G401.6 (cell line): ENCODE measurements around the gene TMEM53.

Experiments
- FAIRE-seq: peaks from 2 replicates; lab custom pipeline; 2012; peaks lifted over from hg19 to GRCh38; lab: Jason Lieb, UNC

The TMEM53 gene

DNA sequence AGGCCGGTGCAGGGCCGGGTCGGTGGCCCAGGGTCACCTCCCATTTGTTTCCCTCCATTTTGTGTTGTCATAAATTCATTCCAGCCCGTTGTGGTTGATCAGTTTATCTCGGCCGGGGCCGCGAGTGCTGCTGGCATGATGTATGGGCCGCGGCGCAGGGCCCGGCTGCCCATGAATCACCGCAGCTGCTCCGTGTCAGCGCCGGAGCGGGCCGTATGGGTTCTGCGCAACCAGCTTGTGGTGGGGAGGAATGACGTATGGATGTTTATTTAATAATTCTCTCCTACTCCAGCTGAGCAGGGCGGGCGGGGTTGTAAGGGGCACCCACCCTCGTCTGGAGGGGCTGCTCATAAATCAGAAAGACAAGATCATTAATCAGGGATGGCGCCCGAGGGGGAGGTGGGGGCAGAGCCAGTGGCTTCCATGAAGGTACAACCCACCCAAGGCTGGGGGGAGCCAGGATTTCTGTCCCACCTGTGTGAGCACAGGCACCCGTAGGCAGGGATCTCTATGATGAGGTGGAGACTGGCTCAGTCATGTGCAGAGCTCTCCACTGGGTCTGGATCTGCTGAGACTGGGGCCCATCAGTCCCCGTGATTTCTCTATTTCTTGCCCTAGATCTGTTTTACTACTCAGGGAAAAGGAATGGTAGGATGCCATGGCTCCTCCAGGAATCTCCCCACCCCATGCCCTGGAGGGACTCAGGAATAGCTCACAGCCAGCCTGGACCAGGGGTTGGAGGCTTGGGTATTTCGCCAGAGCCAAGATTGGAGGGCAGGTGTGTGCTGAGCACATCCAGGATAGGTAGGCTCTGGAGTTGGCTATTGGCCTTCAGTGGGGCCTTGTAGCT, 27.8 kb downstream of the TMEM53 start:
- FAIRE-seq, result no peak

DNA sequence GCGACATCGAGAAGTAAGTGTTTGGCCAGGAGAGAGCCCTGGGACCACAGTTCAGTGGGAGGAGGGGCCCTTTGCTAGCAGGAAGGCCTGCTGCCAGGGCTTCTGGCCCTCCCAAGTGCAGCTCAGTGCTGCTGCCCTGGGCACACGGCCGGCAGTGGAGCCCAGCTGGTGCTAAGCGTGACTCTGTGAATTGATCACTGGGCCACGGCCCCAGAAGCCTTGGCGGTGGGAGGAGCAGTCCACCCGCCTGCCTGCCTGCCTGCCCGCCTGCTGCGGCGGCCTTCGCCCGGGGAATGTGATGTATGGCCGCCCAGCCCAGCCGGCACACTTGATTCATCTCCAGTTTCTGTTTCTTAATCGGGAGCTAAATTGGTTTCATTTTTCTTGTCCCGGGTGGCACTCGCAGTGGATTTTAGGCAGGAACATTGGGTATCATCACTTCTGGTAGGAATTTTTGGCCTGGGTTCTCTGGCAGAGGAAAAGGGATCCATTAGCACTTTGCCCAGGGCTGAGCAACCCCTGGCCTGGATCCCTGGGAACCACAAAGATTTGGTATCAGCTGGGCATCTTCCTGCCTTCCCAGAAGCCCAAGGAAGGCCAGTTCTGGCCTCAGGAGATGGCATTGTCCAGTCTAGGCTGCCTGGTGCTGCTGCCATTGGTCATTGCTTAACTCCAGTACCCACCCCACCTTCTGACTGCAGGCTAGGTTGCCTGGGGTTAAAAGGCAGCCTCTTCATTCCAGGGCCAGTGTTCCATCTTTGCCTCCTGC, 28.6 kb downstream of the TMEM53 start:
- FAIRE-seq, result no peak

DNA sequence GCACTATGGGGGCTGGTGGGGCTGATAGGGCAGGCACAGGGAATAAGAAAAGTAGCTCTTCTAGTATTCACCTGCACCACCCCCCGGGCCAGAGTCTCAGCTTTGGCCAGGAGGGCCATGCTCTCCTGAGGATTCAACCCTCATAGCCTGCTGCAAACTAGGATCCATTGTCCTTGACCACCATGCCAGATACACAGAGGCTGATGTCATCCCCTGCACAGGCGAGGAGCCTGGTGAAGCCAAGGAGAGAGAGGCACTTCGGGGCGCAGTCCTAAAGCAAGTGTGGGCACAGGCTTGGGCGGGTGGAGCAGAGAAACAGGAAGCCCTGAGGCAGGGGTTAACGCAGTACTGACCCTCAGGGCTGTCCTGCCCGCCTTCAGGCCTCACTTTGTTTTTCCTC, 29.5 kb downstream of the TMEM53 start:
- no peak for FAIRE-seq

DNA sequence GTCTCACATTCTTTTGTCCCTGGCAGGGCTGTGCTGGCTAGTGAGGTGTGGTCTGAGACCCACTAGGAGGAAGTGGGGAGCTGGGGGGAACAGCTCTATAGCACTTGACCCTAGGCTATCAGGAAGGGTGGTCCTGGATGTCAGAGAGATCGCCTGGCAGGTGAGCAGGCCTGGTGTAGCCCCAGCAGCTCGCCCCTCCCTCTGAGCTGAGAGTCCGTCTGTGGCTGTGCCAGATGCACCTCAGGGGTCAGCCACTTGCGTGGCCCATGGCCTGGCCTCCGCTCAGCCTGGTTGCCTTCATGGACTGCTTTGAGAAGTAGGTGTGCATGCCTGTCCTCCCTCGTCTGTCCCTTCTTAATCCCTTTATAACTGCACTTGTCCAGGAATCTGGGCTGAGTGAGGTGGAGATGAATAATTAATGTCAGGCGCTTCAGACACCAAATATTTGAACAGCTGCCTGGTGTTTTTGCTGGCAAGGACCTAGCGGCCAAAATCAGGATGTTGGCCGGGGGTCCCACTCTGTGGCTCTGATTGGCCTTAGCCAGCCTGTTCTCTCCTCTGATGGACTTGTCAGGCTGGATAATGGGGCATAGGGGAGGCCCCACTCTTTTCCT, 30.5 kb downstream of the TMEM53 start:
- FAIRE-seq, result no peak

DNA sequence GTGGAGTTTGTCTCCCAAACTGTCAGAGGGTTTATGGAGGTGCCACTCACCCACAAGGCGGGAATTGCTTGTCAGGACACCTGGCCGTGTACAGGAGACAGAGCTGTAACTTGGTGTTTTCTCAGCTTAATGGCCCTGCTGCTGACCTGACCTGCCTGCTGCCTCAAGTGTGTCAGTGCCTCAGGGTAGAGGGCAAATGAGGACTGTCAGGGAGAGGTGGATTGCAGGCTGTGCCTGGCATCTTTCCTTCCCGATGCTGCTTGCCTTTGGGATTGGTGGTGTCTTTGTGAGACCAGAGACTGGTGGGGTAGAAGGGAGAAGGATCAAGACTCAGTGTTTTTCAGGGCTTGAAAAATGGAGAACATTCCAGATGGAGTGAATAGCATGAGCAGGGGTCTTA, 31.4 kb downstream of the TMEM53 start:
- no peak for FAIRE-seq

DNA sequence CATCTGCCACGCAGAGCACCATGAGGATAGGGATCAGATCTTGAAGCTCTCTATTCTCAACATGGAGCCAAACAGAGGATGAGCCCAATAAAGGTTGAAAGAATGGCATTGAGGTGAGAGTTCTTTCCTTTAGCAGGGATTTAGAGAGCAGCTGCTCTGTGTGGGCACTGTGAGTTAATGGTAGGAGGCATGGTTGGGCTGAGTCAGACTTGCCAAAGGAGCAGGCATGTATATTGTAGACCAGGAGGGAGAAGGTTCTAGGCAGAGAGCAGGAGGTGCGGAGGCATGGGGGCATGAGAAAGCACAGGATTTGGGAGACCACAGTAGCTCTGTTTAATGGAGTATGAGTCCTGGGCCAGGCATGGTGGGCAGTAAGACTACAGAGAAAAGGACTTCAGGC, 32.0 kb downstream of the TMEM53 start:
- FAIRE-seq, result no peak

DNA sequence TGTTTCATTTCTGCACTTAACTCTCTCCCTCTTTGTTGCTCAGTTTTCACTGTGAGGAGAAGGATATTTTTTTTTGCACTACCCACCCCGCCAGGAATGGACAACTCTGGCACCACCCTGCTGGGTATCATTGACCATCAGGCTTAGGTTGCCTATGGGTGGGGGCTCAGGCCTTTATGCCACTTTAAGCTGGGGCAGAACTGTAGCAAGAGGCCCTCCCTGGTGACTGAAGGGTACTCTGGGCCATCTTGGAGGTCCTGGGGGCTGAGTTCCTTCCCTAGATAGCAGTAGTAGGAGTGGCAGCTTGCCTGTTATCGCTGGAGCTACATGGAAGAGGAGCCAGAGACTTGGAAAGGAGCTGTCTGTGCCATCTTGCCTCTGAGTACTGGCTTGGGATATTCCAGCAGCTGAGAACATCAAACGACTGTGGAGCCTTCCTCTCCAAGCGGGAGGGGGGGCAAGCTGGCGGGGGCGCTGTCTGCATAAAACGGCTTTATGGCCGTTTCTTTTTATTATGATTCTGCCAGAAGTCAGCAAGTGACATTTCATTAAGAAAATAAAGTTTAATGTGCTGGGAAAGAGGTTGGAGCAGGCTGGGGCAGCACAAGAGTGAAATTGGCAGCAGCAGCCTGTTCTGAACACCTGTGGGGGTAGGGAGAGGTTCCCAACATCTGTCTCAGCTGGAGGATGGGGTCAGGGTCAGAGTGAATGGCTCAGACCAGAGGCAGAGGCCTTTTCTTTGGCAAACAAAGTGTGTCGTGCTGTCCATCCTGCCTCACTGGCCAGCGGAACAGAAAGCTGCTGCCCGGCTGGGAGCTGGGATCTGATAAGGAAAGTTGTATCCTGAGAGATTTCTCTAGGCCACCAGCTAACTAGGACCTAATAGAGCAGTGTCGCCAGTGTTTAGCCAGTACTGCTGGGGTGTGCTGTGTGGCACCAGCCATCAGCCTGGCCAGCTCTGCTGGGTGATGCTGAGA, 32.9 kb downstream of the TMEM53 start:
- no peak for FAIRE-seq

DNA sequence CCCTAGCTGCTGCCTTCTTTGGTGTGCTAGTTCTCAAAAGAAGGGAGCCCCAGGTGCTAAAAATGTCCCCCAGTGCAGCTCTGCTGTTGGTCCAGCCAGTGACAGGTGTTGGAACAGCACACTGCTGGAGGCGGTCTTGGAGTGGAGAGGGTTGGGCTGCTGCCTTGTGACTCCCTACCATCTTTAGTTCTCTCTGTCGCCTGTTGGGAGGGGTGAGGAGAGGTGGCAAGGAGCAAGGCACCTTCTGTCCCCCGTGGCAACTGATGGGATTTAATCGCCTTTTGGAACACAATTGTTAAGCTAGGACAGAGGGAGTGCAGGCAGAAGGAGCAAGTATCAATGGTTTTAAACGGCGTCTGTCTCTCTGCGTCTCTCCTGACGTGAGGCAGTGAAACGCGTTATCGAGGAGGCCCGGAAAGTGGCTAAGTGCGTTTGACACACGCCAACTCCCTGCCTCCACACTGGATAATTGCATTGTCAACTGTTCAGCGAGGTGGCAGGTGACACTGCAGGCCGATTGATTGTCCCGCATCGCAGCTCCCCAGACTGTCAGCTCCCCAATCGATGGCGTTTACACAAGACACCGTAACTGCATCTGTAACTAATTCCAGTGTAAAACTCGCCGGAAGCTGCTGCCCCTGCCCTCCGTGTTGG, 34.0 kb downstream of the TMEM53 start:
- no peak for FAIRE-seq

DNA sequence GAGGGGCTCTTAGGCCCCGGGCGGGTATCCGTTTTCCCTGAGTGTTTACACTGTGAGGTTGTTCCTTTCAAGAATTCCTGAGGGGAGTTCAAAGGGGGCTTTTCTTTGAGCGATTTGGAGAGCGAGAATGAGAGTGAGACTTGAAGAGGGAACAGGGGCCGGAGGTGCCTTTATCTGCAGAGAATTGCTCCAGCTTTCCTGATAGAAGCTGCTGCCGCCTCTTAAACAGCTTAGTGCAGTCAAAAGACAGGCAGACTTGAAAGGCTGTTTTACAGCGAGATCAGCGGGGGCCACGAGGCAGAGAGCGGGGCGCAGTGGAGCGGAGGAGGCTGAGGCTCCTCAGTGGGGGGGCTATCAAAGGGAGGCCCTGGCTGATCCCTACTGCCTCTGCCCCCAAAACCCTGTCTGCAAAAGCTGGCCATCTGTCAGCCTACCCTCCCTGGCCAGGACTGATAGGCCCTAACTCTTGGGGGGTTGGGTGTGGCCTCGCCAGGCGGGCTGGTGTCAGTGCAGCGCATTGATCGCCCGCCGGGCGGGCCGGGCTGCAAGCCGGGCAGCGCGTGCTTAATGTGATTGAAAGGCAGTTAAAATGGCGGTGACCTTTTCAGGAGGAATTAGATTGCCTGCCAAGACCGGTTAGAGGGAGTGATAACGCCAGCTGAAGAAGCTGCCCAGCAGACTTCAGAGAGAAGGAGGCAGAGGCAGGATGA, 36.4 kb downstream of the TMEM53 start:
- FAIRE-seq, result no peak

DNA sequence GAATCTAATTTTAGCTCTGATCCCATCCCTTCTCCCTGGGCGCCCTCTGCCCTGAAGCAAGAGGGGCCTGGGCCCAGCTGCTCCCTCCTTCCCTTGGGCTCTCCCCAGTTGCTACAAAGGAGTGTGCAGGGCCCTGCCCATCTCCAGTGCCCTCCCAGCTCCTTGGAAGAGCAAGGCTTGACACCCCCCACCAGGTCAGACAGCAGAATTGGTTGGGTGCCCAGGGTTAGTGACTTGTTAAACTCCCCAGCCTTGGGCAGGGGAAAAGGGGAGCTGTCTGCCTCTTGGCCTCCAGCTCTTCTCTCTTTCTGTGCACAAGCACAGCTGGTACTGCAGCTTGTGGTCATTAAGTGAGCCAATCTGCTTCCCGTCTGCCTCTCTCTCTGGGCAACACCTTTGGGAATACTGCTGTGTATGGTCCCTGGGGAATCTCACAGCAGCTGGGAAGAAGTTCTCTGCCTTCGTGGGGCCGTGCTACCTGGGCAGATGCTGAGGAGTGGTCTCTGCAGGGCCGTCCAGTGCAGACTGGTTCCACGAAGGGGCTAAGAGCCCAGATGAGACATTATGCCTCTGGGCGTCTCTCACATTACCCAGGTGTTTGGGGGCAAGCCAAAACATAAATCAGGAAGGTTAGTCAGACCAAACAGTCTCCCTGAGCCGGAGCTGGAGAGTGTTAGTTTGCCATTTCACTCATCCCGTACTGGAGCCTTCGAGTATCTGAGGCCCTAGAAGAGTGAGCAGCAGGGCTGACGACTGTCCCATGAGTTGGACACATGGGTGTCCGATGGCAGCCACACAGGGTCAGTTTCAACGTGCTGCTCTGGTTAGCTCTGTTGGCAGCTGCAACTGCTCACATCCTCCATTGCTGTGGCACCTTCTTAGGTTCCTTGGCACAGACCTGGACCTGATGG, 37.3 kb downstream of the TMEM53 start:
- no peak for FAIRE-seq

DNA sequence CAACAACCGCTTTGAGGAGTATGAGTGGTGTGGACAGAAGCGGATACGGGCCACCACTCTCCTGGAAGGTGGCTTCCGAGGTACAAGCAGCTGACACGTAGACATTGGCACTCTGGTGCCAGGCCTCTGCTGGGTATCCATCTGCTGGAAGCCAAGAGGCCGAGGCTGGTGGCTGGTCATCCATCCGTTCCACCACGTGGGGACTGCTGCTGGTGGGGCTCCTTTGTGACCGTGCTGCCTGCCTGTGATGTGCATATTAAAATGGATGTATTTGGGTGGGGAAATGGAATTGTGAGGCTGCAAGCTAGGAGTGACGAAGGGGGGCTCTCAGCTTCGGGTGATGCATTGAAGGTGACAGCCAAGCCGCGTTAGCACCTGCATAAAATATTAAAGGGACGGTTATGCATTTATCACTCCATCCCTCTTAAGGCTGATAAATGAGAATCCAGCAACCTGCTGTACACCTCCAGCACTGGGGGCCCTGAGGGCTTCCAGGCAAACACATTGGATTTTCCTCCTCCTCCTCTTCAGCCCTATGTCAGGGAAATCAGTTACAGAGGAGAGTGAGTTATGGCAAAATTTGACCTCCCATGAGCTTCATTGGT, 38.1 kb downstream of the TMEM53 start:
- no peak for FAIRE-seq

DNA sequence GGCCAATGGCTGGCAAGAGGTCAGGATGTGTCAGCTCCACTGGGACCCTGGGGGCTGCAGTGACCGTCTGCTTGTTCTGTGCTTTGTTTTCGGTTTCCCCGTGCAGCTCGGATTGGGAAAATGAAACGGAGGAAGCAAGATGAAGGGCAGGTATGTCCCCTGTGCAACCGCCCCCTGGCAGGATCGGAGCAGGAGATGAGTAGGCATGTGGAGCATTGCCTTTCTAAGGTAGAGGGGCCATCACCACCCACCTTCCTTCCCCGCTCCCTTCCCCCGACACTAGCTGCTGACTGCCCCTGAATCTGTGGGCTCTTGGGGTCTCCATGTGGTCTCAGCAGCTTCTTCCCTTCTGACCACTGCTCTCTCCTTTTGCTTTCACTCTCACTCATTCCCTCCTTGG, 38.8 kb downstream of the TMEM53 start:
- no peak for FAIRE-seq

DNA sequence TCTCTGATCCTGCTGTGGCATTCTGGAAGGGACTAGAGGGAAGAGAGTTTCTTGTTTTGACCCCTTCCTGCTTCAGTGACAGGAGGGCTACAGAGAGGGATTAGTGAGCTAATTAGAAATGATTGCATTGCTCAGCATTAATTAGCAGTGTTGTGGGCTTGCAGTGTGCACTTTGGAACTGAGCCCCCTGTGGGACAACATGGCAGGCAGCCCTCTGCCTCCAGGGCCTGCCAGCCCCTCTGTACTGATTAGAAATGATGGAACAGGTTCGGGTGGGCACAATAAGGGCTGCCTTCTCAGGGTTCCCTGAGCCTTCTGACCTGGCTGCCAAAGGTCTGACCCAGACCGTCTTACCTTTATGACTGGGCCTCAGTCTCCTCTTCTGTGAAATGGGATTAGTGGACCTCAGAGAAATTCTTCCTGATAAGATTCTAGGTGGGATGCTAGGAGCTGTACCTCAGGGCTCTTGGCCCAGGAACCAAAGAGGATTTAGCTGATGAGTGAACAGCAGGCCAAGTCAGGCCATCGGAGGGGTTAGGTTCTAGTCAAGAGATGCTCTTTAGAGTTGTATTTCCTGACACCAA, 39.6 kb downstream of the TMEM53 start:
- FAIRE-seq, result no peak

DNA sequence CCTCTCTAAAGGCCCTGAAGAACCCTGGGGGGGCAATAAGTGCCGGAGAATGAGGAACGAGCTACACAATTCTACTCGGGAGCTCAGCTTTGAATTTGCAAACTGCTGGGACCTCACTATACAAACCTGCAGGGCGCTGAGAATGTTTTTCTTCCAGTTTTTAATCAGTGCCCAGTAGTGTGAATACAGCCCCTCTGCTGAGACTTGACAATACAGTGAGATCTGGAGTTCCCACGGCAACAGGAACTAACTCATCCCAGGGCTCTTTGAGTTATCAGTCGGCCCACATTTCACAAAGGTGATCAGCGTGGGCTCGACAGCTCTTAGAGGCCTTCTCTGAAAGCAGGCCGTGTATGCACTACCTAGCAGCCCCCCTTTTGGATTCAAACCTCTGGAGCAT, 41.7 kb downstream of the TMEM53 start:
- no peak for FAIRE-seq

DNA sequence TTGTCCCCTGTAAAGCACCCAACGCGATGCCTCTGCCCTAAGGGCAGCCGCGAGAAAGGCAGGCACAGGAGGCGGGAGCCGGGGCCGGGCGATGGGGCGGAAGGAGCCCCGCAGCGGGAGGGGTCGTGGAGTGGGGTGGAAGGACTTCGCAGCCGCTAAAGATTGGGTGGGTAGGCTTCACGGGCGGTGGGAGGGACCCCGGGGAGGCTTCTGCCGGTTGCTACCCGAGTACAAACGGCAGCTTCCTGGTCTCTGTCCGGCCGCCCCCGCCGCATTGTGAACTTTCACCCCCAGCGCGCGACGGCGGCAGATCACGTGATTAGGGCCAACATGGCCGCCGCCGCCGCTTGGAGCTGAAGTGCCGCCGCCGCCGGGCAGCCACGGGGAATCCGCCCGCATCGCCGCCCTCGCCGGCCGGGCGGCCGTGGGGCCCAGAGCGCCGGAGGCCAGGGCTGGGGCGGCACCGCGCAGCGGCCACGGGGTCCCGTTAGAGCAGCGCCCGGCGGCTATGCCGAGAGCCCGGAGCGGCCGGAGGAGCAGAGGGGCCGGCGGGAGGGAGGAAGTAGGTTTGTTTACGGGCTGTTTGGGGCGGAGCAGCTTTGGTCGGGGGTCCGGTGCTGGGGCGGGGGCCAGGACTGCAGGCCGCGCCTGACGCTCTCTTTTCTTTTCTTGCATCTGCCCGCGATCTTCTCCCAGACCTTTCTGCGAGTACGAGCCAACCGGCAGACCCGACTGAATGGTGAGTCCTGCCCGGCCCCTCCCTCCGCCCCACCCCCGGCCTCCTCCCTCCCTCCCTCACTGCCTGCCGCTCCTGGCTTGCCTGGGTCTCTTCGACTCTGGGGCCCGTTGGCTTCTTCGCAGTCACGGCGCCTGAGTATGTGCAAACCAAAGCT, 42.4 kb downstream of the TMEM53 start:
- FAIRE-seq, result no peak

DNA sequence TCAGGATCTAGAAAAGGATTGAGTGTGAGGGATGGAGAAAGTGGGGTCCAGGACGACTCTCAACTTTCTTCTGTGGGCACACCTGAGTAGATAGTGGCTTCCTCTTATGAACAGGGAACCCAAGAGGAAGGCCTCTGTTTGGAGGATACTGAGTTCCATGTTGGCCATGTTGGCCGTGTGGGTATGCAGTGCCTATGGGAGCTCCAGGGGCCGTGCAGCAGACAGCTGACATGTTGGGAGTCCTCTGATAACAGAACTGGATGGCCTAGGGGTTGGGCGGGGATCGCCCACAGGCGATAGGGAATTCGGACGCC, 43.0 kb downstream of the TMEM53 start:
- FAIRE-seq, result no peak

DNA sequence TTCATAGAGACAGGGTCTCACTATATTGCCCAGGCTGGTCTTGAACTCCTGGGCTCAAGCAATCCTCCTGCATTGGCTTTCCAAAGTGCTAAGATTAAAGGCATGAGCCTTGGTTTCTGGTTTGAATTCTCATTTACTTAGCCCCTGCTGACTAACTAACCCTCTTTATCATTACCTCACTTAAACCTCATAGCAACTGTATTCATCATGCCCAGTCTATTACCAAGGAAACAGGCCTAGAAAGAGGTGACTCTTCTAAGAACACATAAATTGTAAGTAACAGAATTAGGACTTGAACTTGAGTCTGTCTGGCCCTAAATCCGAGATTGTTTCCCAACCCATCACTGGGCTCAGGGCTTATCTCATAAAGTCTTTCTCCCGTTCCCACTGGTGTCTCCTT, 44.2 kb downstream of the TMEM53 start:
- no peak for FAIRE-seq
